ENCODE data around the gene SAA1. TPM values are rescaled to one million over a fixed set of nuclear protein-coding genes. Genes with fewer than 3 reads are reported as not detected.

Gene SAA1
- polyA plus RNA-seq, 1 donor (not counting 4 experiments of a cell fraction or from before 2014, with no cell fraction given): 27.5 TPM

GRCh38 chr11:18253778-18254338 is 12.2 kb upstream of the SAA1 start:
- H3K4me3 ChIP-seq (ENCODE audit: control insufficient read depth in 2 of 3, extremely low read depth in 1 of 3, insufficient read depth in 2 of 3, low read depth in 1 of 3, low read length in 3 of 3): no peak overlapping the region
- TF ChIP-seq EZH2 (IDR thresholded peaks at IDR 0.05; ENCODE audit: low read length) (no peak), CTCF (optimal IDR thresholded peaks at IDR 0.05 in 1 of 3, IDR thresholded peaks at IDR 0.05 in 1 of 3, conservative IDR thresholded peaks at IDR 0.05 in 1 of 3; ENCODE audit: extremely low read depth in 1 of 3, insufficient read depth in 2 of 3, low read length in 3 of 3) (no peak)
- H4K20me1 ChIP-seq (ENCODE audit: control insufficient read depth, extremely low read depth, insufficient read depth, low read length): no peaks in the 10 kb centered on the region
- H3K9ac ChIP-seq (ENCODE audit: control insufficient read depth, extremely low read depth, insufficient read depth, low read length): no peak overlapping the region
- H3K9me1 ChIP-seq (ENCODE audit: control insufficient read depth, extremely low read depth, insufficient read depth, low read length): no peaks in the 10 kb centered on the region
- no peaks in the 10 kb centered on the region for H3K9me3 ChIP-seq (ENCODE audit: control insufficient read depth, low read depth, low read length)
- H2AFZ ChIP-seq (ENCODE audit: control insufficient read depth, low read length): no peak overlapping the region
- no peak overlapping the region for H3K4me2 ChIP-seq (ENCODE audit: control insufficient read depth, extremely low read depth, insufficient read depth, low read depth, low read length)
- no peak for DNase-seq (ENCODE audit: low read depth, low spot score)
- dilution Hi-C loops (cut with MboI; ENCODE audit: extremely low pct_ligation_motif_present, low sequenced_read_pairs): no loop called here
- H3K27me3 ChIP-seq (ENCODE audit: control insufficient read depth, extremely low read depth, insufficient read depth, low read length): no peaks in the 10 kb centered on the region
- FAIRE-seq: no peak
- no peaks in the 10 kb centered on the region for H3K79me2 ChIP-seq (ENCODE audit: control insufficient read depth, insufficient read depth, low read length)
- H3K4me1 ChIP-seq (ENCODE audit: control insufficient read depth, extremely low read depth, insufficient read depth, low read length): no peaks in the 10 kb centered on the region
- H3K36me3 ChIP-seq (ENCODE audit: control insufficient read depth in 2 of 2, extremely low read depth in 1 of 2, insufficient read depth in 2 of 2, low read length in 2 of 2): no peaks in the 10 kb centered on the region
- no peak overlapping the region for H3K27ac ChIP-seq (ENCODE audit: control insufficient read depth, insufficient read depth, low read length)

DNA sequence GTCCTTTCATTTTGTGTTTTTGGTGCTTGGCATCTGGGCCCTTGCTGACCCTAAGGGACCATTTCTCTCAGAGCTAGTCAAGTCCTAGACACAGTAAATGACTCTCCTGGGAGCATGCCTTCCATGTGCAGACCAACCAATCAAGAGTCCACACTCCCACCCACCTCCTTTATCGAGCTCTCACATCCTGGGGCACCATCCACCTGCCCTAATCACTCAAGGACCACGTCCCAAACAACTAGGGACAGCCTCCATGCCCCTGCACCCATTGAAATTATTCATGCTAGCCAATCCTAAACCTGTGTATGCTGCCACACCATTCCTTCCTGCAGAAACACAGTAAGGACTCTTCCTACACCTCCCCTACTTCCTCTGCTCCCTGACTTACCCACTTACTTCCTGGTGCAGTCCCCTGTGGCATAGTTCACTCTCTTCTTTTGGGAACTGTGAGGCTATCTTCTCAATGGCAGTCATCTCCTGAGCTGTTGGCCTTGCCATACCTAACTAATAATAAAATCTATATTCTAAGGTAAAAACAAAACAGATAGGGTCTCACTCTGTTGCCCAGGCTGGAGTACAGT is 11.2 kb upstream of the SAA1 start:
- no peaks in the 10 kb centered on the region for H3K9me3 ChIP-seq (ENCODE audit: control insufficient read depth, low read depth, low read length)
- H3K4me1 ChIP-seq (ENCODE audit: control insufficient read depth, extremely low read depth, insufficient read depth, low read length): no peaks in the 10 kb centered on the region
- no peaks in the 10 kb centered on the region for H4K20me1 ChIP-seq (ENCODE audit: control insufficient read depth, extremely low read depth, insufficient read depth, low read length)
- H3K79me2 ChIP-seq (ENCODE audit: control insufficient read depth, insufficient read depth, low read length): no peaks in the 10 kb centered on the region
- H3K9ac ChIP-seq (ENCODE audit: control insufficient read depth, extremely low read depth, insufficient read depth, low read length): no peak overlapping the region
- H2AFZ ChIP-seq (ENCODE audit: control insufficient read depth, low read length): no peak overlapping the region
- DNase-seq (ENCODE audit: low read depth, low spot score) (no peak), FAIRE-seq (no peak)
- H3K9me1 ChIP-seq (ENCODE audit: control insufficient read depth, extremely low read depth, insufficient read depth, low read length): no peaks in the 10 kb centered on the region
- dilution Hi-C loops (cut with MboI; ENCODE audit: extremely low pct_ligation_motif_present, low sequenced_read_pairs): no loop called here
- no peaks in the 10 kb centered on the region for H3K36me3 ChIP-seq (ENCODE audit: control insufficient read depth in 2 of 2, extremely low read depth in 1 of 2, insufficient read depth in 2 of 2, low read length in 2 of 2)
- H3K4me2 ChIP-seq (ENCODE audit: control insufficient read depth, extremely low read depth, insufficient read depth, low read depth, low read length): no peak overlapping the region
- TF ChIP-seq EZH2 (IDR thresholded peaks at IDR 0.05; ENCODE audit: low read length) (no peak), CTCF (optimal IDR thresholded peaks at IDR 0.05 in 1 of 3, IDR thresholded peaks at IDR 0.05 in 1 of 3, conservative IDR thresholded peaks at IDR 0.05 in 1 of 3; ENCODE audit: extremely low read depth in 1 of 3, insufficient read depth in 2 of 3, low read length in 3 of 3) (no peak)
- no peak overlapping the region for H3K4me3 ChIP-seq (ENCODE audit: control insufficient read depth in 2 of 3, extremely low read depth in 1 of 3, insufficient read depth in 2 of 3, low read depth in 1 of 3, low read length in 3 of 3)
- no peaks in the 10 kb centered on the region for H3K27me3 ChIP-seq (ENCODE audit: control insufficient read depth, extremely low read depth, insufficient read depth, low read length)
- no peak overlapping the region for H3K27ac ChIP-seq (ENCODE audit: control insufficient read depth, insufficient read depth, low read length)

Data from keratinocyte (primary cell).